ENCODE data around the gene ACVR2B. TPM values are rescaled to one million over a fixed set of nuclear protein-coding genes. Genes with fewer than 3 reads are reported as not detected.

Gene ACVR2B
- total RNA-seq, 1 experiment from 2014 or later = 18.3 TPM

GRCh38 chr3:38490281-38491030 lies 36.8 kb downstream of the ACVR2B start:
- Histone ChIP-seq H3K36me3 (ENCODE audit: control insufficient read depth in 1 of 2, insufficient read depth in 2 of 2, low read length in 2 of 2) (no peaks in the 10 kb centered on the region), H3K9me2 (ENCODE audit: insufficient read depth) (no peaks in the 10 kb centered on the region), H3K9me3 (ENCODE audit: control insufficient read depth in 1 of 2, insufficient read depth in 1 of 2, low read depth in 1 of 2, low read length in 2 of 2) (no peaks in the 10 kb centered on the region), H3K4me3 (replicated peaks in 1 of 2; ENCODE audit: low read depth in 1 of 2, low read length in 2 of 2) (no peak overlapping the region), H3K27ac (ENCODE audit: low read depth, low read length) (no peak overlapping the region), H3K27me3 (ENCODE audit: insufficient read depth, low read length) (no peaks in the 10 kb centered on the region), H4K20me1 (ENCODE audit: insufficient read depth) (no peaks in the 10 kb centered on the region), H3K4me1 (ENCODE audit: control insufficient read depth in 1 of 2, insufficient read depth in 2 of 2, low read length in 2 of 2) (no peaks in the 10 kb centered on the region), H3K9ac (ENCODE audit: low read length) (no peak overlapping the region), H3K4me2 (ENCODE audit: low read length) (no peak overlapping the region), H2AFZ (ENCODE audit: low read depth, low read length, poor library complexity, severe bottlenecking) (no peak overlapping the region), H3K79me2 (ENCODE audit: insufficient read depth, low read length) (no peaks in the 10 kb centered on the region)
- ChIA-PET POLR2A (no interaction called here), CTCF (no interaction called here), RAD21 (ENCODE audit: low non-redundant PET in 1 of 2, low total read pairs in 2 of 2, uncharacterized antibody in 2 of 2, unreplicated experiment in 2 of 2) (no interaction called here)
- intact Hi-C loops (cut with micrococcal nuclease) = no loop called here
- no TSS peak for BruUV-seq (replicated peaks)
- DNase-seq (ENCODE audit: low read depth, low spot score) (no peak), ATAC-seq (no peak)
- TF ChIP-seq, protein P1, sequence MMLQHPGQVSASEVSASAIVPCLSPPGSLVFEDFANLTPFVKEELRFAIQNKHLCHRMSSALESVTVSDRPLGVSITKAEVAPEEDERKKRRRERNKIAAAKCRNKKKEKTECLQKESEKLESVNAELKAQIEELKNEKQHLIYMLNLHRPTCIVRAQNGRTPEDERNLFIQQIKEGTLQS (IDR thresholded peaks at IDR 0.05) = no peak
- TF ChIP-seq CEBPB (IDR thresholded peaks at IDR 0.05; ENCODE audit: low read depth) (no peak), JUND (IDR thresholded peaks at IDR 0.05) (no peak), SIN3A (IDR thresholded peaks at IDR 0.05; ENCODE audit: low read depth) (no peak), SRF (IDR thresholded peaks at IDR 0.05; ENCODE audit: low read depth) (no peak), ZFX (IDR thresholded peaks at IDR 0.05) (no peak), YY1 (IDR thresholded peaks at IDR 0.05; ENCODE audit: extremely low read depth, insufficient replicate concordance, low read depth, low read length) (no peak), POLR2AphosphoS5 (IDR thresholded peaks at IDR 0.05; ENCODE audit: low read depth, low read length) (no peak), SP1 (IDR thresholded peaks at IDR 0.05; ENCODE audit: low read depth) (no peak), EGR1 (IDR thresholded peaks at IDR 0.05; ENCODE audit: low read depth) (no peak), EZH2phosphoT487 (IDR thresholded peaks at IDR 0.05; ENCODE audit: borderline replicate concordance) (no peak), ZNF274 (IDR thresholded peaks at IDR 0.05; ENCODE audit: low read depth, low read length) (no peak)
- TF ChIP-seq, protein P2, sequence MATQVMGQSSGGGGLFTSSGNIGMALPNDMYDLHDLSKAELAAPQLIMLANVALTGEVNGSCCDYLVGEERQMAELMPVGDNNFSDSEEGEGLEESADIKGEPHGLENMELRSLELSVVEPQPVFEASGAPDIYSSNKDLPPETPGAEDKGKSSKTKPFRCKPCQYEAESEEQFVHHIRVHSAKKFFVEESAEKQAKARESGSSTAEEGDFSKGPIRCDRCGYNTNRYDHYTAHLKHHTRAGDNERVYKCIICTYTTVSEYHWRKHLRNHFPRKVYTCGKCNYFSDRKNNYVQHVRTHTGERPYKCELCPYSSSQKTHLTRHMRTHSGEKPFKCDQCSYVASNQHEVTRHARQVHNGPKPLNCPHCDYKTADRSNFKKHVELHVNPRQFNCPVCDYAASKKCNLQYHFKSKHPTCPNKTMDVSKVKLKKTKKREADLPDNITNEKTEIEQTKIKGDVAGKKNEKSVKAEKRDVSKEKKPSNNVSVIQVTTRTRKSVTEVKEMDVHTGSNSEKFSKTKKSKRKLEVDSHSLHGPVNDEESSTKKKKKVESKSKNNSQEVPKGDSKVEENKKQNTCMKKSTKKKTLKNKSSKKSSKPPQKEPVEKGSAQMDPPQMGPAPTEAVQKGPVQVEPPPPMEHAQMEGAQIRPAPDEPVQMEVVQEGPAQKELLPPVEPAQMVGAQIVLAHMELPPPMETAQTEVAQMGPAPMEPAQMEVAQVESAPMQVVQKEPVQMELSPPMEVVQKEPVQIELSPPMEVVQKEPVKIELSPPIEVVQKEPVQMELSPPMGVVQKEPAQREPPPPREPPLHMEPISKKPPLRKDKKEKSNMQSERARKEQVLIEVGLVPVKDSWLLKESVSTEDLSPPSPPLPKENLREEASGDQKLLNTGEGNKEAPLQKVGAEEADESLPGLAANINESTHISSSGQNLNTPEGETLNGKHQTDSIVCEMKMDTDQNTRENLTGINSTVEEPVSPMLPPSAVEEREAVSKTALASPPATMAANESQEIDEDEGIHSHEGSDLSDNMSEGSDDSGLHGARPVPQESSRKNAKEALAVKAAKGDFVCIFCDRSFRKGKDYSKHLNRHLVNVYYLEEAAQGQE (IDR thresholded peaks at IDR 0.05; ENCODE audit: low read depth) = no peak
- TF ChIP-seq, protein P3, sequence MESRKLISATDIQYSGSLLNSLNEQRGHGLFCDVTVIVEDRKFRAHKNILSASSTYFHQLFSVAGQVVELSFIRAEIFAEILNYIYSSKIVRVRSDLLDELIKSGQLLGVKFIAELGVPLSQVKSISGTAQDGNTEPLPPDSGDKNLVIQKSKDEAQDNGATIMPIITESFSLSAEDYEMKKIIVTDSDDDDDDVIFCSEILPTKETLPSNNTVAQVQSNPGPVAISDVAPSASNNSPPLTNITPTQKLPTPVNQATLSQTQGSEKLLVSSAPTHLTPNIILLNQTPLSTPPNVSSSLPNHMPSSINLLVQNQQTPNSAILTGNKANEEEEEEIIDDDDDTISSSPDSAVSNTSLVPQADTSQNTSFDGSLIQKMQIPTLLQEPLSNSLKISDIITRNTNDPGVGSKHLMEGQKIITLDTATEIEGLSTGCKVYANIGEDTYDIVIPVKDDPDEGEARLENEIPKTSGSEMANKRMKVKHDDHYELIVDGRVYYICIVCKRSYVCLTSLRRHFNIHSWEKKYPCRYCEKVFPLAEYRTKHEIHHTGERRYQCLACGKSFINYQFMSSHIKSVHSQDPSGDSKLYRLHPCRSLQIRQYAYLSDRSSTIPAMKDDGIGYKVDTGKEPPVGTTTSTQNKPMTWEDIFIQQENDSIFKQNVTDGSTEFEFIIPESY (IDR thresholded peaks at IDR 0.05; ENCODE audit: extremely low read depth, insufficient replicate concordance, low read length) = no peak
- TF ChIP-seq, protein P4, sequence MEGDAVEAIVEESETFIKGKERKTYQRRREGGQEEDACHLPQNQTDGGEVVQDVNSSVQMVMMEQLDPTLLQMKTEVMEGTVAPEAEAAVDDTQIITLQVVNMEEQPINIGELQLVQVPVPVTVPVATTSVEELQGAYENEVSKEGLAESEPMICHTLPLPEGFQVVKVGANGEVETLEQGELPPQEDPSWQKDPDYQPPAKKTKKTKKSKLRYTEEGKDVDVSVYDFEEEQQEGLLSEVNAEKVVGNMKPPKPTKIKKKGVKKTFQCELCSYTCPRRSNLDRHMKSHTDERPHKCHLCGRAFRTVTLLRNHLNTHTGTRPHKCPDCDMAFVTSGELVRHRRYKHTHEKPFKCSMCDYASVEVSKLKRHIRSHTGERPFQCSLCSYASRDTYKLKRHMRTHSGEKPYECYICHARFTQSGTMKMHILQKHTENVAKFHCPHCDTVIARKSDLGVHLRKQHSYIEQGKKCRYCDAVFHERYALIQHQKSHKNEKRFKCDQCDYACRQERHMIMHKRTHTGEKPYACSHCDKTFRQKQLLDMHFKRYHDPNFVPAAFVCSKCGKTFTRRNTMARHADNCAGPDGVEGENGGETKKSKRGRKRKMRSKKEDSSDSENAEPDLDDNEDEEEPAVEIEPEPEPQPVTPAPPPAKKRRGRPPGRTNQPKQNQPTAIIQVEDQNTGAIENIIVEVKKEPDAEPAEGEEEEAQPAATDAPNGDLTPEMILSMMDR (IDR thresholded peaks at IDR 0.05 in 2 of 3, conservative IDR thresholded peaks at IDR 0.05 in 1 of 3; ENCODE audit: borderline replicate concordance in 1 of 3, insufficient read depth in 1 of 3, low read depth in 2 of 3, low read length in 2 of 3) = no peak
